ENCODE data around the gene AUNIP.

AUNIP gene

DNA sequence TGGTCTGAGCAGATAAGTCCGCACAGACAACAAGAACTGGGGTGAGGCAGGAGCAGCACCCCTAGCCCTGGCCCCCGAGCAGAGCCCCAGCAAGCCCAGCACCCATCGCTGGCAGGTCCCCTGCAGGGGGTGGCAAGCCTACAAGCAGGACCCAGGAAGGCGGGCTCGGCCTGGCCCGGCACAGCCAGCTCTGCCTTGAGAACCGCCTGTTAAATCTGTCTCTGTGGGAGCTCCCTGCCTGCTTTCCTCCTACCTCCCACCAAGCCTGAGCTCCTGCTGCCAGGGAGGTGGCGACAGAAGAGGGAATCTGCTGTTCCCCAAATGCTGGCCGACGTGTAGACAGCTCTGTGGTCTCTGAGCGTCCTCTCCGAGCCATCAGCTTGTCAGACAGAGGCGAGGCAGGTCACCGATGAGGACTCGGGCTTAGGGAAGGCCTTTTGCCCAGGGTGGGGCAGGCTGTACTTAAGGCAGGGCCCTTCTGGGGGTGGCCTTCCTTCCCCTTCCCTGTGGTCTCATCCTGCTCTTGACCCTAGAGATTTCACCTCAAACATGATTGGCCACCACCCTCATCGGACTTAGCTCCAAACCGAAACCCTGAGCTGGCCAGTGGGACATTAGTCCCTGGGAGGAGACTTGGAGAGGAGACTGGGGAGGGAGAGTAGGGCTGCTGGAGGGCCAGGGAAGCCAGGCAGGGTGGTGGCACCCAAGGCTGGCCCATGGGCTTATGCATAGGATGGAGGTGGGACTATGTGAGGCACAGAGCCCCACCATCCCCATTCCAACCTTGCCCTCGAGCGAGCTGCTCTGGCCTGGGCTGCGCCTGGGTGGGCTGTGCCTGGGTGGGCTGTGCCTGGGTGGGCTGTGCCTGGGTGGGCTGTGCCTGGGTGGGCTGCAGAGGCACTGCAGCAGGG, 51.5 kb downstream of the AUNIP start:
- no peak for DNase-seq

DNA sequence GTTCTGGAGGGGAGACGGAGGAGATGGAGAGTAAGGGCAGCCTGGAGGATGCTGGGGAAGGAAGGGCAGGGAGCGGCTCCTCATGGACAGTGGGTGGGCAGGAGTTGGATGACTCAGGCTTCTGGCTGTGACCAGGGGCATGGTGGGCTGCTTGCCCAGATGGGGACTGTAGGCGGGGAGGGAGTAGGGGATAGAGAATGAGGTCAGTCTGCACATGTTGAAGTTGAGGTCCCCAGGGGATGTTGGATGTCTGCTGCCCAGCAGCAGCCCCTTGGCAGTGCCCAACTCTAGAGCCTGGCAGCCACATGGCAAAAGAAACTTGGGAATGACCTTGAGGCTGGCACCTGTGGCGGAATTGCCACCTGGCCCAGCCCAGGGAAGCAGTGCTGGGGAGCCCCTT, 52.8 kb downstream of the AUNIP start:
- DNase-seq, result no peak

DNA sequence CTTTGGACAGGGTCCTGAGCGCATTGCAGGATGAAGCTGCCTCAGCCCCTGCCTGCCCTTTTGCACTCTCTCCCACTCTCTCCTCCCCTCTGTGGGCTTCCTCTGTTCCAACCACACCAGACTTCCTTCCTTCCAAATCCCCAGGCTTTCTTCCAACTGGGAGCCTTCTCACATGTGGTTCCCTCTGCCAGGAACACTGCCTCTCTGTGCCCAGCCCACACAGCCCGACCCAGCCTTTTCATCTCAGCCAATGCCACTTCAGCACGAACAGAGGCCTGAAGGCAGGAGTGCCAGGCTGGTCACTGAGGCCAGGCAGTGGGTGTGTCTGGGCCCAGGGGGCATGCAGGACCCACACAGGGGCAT, 53.4 kb downstream of the AUNIP start:
- no peak for DNase-seq

DNA sequence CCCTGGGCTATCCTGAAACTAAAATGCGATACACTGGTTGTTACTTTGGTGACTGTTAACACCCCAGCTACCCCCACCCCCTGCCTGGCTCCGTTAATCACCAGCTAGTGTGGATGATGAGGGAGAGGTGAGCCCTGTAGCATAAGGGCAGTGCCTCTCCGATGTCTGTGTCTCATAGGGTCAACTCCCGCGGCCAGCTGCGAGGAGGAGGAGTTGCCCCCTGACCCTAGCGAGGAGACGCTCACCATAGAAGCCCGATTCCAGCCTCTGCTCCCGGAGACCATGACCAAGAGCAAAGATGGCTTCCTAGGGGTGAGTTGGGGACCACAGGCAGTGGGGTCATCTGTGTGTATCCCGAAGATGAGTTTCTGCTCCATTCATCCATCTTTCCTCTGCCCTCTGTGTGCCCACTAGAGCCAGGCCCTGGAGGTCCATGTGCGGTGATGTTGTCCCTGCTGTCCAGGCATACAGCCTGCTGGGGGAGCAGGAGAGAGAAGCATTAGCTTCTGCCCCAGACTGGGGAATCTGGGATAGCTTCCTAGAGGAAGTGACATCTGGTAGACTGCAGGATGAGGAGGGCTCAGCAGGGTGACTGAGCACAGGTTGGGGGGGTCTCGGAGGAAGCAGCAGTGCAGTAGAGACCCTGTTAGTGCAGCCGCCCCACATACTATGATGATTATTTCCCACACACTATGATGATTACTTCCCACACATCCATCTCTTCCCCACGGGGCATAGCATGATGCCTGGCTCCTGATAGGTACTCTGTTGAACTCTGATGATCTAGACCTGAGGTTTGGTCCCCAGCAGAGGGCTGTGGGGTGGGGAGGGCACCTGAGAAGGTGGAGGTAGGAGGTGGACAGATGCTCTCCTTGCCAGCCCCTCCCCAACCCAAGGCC, 54.0 kb downstream of the AUNIP start:
- no peak for DNase-seq

DNA sequence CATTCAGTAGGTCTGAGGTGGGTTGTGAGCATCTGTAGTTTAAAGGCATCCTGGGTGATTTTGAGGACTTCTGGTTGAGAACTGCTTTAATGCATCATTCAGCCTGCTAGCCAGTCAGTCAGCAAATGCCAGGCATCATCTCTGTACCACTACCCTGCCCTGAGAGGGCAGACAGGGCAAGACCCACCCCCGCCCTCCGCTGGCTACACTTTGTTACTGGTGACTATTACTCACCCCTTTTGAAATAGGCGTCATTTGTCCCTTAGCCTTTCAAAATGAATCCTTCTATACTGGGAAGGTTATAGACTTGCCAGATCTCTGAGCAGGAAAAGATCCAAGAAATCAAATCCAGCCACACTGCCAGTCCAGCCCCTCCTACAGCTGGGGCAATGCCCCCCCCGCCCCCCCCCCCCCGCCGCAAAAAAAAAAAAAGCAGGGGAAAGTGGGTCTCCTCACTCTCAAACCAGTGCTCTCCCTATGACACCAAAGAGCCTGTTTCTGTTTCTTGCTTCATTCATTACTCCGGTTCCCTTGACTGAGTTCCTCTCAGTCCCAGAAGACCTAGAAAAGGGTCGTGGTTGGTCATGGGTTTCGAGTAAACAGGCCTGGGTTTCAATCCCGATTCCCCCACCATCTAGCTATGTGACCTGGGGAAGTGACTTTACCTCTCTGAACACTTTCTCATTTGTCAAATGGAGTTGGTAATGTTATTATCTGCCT, 54.9 kb downstream of the AUNIP start:
- no peak for DNase-seq

DNA sequence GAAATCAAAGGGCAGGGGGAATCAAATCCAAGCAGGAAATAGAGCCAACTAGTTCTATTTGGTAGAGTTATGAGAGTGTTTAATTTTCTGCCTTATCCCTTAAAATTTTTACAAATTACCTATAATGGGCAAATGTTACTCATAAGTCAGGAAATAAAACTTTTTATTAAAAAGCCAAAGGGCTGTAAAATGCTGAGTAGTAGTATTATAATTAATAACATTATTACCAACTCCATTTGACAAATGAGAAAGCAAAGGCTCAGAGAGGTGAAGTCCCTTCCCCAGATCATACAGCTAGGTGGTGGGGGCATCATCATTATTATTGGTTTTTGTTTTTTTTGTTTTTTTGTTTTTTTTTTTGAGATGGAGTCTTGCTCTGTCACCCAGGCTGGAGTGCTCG, 55.9 kb downstream of the AUNIP start:
- no peak for DNase-seq

DNA sequence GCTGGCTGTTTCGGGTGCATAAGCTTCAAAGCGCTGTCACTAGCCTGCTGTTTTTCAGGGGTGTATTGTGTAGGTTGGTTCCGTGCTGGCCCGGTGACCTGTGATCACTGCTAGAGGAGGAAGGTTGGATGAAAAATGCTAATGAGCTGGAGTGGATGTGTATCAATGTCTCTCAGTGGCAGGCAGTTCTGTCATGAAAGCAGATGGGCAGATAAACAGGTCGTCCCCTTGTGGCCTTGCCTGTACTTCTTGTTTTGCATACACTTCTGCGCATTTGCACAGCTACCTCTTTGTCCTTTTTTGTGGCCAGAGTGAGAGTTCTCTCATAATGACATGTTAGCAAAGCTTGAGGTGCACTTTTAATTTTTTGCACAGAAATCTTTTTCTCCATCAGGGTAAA, 56.3 kb downstream of the AUNIP start:
- peak; percentile 52 for DNase-seq

DNA sequence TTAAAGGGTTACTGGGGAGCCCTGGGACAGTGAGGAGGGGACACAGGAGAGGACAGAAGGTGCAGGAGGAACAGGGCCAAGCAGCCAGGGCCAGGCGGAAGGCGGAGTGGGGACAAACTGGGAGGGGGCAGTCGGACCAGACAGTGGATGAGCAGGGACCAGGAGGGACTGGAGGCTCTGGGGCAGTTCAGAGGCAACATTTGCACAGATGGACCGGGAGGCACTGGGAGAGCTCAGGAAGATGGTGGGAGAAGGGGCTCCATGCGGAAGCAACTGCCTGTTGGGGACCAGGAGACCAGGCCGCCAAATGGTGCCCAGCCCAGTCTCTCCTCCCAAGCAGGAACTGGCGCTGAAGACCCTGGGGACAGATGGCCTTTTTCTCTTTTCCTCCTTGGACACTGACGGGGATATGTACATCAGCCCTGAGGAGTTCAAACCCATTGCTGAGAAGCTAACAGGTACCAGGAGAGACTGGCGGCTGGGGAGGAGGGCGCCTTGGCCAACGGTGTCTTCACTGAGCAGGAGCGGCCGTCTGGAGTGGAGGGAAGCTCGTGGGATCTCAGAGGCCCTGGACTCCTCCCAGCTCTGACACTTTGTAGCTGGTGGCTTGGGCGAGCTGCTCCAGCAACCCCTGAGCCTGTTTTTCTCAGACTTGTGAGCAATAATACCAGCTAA, 58.4 kb downstream of the AUNIP start:
- no peak for DNase-seq

DNA sequence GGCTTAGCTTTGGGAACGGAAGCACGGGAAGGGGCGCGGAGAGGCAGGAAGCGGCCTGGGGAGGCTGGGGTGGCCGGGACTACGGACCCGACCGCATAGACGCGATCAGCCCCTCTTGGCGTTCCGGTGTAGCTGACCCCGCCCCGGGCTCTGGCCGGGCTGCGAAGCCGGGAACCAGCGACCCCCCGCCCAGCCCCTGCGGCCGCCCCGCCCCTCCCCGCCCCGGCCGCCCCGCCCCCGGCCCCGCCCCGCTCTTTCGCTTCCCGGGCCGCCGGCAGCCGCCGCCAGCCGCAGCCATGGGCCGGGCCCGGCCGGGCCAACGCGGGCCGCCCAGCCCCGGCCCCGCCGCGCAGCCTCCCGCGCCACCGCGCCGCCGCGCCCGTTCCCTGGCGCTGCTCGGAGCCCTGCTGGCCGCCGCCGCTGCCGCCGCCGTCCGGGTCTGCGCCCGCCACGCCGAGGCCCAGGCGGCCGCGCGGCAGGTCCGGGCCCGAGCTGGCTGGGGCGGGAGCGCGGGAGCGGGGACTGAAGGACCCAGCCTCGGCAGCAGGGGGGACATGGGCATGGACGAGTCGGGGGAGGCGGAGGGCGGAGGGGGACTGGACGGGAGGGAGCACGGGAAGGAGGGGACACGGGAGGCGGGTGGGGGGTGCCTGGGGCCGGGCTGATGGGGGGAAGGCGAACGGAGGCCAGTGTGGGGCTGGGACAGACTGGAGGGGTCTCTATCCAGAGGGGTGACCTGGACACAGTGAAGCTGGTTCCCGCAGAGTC, 59.1 kb downstream of the AUNIP start, which contains the start of gene SELENON:
Gene SELENON (plus strand): TSS at position 259 of the 768 bp plus-strand sequence. CDS start 38 bp downstream, at position 297.
- DNase-seq, result peak; percentile 52

DNA sequence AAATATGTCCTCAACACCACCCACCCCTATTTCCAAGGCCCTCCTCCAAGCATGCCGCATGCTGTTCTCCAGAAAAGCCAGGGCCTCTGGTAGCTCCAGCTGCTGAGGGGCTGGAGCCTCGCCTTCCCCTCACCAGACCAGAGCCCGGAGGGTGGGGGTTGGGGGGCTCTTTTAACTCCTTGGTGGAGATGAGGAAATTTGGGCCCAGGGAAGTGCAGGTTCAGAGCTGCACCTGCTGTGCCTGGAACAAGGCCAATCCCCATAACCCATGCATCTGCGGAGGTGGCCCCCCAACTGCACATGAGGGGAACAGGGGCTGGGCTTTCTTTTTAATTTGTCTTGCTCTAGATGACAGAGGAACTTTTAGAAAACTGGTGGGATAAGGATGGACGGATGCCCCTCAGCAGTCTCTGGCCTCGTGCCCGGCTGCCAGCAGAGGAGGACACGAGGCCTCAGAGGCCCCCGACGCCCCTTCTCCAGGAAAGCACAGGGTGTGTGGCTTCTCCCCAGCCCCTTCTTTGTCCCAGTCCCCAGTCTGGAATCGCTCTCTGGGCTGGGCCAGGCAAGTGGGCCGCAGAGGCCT, 59.8 kb downstream of the AUNIP start:
- DNase-seq, result no peak

DNA sequence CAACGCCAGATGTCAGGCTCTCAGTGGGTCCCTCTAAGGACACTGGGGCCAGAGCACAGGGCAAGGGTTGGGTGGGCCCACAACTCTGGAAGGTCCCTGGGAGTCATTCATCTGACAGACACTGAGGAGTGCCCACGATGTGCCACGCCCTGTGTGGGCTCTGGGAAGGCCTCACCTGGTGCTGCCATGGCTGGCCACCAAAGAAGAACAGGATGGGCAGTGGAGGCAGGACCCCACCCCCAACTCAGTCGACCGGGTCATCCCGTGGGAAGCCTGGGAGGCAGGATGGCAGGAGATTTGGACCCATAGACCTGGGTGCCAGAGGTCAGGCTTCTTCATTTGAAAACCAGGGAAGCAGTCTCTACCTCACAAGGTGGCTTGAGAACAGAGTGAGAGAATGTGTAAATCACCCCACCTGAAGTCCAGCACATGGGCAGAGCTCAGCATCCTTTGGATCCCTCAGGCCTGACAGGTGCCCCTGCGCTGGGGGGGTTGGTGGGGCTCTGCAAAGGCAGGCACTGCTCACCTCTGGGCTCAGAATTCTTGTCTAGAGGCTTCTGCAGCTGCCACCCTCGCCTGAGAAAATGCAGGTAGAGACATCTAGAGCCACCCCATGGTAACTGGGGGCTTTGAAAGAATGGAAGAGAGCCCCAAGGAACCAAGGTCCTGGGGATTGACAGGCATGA, 60.4 kb downstream of the AUNIP start:
- DNase-seq, result no peak

DNA sequence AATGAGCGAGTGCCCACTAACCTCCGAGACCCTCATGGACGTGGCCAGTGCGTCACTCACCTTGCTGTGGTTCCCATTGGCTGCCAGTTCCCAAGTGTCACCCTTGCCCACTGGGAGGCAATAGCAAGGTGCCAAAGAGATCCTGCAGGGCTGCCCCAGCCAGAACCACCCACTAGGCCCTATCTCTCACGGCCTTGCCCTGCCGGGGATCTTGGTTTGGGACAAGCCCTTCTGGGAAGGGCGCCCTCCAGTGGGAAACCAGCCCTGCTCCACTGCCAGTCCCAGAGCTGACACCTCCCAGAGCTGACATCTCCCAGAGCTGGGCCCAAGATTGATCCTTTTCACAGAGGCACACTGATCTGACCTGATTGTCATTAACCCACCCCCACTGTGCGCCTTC, 61.3 kb downstream of the AUNIP start:
- DNase-seq, result peak; percentile 70

DNA sequence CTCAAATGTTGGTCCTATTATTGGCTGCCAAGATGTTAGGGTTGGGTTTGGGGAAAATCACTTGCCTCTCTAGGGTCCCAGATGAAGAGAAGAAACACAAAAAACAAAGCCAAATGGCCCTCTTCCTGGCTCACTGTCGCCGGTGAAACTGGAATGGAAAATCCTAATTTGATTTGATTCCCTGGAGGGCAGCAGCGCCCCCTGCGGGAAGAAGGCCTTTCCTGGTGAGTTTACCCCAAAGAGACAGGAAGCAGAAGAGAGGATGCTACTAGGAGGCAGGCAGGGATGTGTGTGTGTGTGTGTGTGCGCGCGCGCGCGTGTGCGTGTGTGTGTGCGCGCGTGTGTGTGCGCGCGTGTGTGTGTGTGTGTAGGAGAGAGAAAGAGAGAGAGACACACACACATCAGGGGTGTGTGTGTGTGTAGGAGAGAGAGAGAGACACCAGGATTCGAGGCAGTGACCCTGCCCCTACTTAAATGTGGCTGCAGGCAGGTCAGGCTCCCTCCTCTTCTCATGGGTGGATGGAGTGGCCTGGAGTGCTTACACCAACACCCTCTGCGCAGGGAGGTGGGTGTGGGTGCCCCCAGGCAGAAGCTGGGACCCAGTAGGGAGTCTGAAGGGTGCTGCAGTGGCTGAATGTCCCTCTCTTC, 62.3 kb downstream of the AUNIP start:
- peak; percentile 86 for DNase-seq

DNA sequence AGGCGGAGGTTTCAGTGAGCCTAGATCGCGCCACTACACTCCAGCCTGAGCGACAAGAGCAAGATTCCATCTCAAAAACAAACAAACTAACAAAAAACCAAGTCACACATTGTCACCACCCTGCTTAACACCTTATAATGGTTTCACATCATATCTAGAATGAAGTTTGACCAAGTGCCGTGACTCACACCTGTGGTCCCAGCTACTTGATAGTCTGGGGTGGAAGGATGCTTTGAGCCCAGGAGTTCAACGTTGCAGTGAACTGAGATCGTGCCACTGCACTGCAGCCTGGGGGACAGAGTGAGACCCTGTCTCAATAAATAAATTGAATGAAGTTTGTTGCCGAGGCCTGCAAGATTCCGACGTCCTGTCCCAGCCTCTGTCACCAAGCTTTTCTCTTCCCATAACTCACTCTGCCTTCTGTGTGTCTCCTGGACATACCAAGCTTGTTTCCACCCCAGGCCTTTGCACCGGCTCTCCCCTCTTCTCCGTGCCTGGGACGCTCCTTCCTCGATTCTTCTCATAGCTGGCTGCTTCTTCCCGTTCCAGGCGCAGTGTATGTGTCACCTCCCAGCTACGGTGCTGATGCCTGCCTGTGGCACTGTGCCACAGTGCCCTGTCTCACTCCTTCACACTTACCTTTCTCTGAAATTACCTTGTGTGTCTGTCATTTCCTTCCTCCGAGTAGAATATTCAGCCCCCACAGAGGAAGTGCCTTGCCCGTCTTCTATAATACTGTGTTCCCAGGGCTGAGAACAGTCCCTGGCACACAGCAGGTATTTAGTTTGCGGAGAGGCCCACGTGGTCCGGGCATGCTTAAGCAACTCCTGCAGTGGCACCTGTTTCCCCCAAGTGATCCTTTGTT, 63.1 kb downstream of the AUNIP start:
- DNase-seq, result no peak

DNA sequence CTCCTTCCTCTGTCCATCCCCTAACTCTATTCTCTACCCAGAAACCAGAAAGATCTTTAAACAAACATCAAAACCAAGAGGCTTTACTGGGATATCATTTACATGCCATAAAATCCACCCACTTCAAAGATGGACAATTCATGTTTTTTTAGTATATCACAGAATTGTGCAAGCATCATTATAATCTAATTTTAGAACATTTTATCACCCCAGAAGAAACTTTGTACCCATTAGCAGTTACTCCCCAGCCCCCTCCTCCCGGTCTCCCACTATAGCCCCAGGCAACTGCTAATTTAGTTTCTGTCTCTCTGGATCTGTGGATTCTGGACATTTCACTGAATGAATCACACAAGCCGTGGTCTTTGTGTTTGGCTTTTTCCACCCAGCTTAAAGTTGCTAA, 64.0 kb downstream of the AUNIP start:
- no peak for DNase-seq

DNA sequence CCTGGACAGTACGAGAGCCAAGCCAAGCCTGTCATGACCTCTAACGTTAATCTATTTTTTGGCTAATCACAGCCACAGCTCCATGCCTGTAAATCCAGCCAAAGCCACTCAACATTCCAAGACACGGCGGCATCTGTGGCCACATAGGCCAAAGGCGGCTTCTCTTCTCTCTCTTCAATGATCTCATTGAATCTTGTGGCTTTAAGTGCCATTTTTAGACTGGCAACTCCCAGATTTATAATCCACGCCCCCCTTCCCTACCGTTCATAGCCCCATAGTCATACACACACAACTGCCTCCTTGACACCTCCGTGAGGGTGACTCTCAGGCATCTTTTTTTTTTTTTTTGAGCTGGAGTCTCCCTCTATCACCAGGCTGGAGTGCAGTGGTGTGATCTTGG, 64.9 kb downstream of the AUNIP start:
- DNase-seq, result no peak

DNA sequence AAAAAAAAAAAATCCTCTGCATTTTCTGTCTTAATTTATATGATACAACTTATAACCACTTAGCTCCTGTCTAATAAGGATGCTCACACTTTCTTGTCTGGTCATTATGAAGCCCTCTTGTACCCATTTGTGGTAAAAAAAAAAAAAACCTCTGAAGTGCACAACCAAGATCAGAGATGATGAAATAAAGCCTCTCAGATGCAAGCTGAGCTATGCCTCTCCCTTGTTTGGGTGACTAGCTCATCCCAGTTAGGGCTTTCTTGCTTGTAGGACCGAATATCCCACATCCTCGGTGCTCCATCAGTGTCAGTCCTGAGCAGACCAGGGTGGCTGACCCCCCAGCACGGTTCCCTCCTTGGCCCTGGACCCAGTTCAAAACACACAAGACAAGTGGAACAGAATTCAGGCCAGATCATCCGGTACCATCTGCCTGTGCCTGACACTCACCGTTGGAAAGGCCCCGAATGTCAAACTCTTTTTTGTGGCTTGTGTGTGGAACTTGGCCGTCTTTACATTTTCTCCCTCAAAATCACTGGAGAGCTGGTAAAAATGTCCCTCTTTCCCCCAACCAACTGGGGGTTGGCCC, 65.6 kb downstream of the AUNIP start:
- no peak for DNase-seq

DNA sequence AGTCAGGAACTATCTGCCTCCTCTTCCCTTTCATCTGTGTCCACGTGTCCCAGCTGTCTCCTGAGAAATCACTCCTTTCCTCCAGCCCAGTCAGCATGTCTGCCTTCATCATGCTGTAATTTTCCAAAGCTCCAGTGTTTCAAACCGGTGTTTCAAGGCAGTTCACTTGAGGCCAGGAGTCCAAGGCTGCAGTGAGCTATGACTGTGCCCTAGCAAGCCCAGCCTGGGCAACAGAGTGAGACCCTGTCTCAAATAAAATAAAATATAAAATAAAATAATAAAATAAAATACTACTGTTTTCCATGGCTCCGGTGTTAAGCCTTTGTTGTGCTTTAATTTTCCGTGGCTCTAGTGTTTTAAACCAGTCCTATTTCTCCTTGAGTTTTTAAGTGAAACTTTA, 67.1 kb downstream of the AUNIP start:
- DNase-seq, result no peak

DNA sequence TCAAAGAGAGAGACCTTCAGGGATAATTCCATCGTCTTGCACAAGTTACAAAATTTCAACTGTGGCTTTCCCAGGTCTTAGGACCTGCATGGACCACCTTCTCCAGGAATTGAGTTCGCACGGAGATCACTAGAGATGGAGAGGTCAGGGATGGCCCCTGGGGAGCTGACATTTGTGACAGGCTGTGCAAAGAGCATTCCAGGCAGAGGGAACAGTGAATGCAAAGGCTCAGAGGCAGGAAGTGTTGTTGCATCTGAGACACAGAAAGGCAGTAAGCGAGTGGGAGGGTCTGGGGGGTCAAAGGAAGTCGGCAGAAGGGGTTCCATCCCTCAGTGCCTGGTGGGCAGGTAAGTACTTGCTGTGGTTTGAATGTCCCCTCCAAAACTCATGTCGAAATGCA, 68.8 kb downstream of the AUNIP start:
- DNase-seq, result no peak

Data from OCI-M1 (cell line).